Lower leg skin (tissue), 4 donors: ENCODE measurements around the gene HRH1. TPM values are rescaled to one million over a fixed set of nuclear protein-coding genes. Genes with fewer than 3 reads are reported as not detected.
A peak's percentile ranks its signal among the peaks of the same experiment; 100 is the strongest.
"Not testable (repeated sequence)": the region's sequence is repeated elsewhere in the genome, so short reads cannot be mapped to it uniquely, and the experiment has no call there.

Experiments
- DNase-seq, 2 donors: peaks; one replicate each; pipeline ENCODE4 v3.0.0-alpha.2; 2019; ENCODE audit warnings: low spot score in 2 of 2
- H3K4me3 ChIP-seq: fragments of 200-600 bp; sonication (generic); 2 replicates; pipeline ENCODE4 v1.5.1; 2017; ENCODE audit warnings: mild to moderate bottlenecking, low read depth; ENCODE audit not compliant: poor library complexity, severe bottlenecking
- POLR2A ChIP-seq, 2 donors: fragments of 450-650 bp; IDR thresholded peaks; one replicate each; pipeline ENCODE4 v1.6.1; 2016 to 2017; ENCODE audit warnings: antibody characterized with exemption in 2 of 2, mild to moderate bottlenecking in 1 of 2, moderate library complexity in 1 of 2
- WGBS, 2 donors: methylation state at CpG; one replicate each; pipeline ENCODE4 v1.1.5; 2018; 5-methylcytosine and 5-hydroxymethylcytosine counted together
- intact Hi-C: fragments of 100-400 bp; cut with DNase I; formaldehyde crosslinking; loops from one replicate; pipeline ENCODE4 v1.15.0; 2023; ENCODE audit warnings: low total_unique reads
- total RNA-seq, 4 donors: library from RNA; depleted of rRNA; stranded (reverse); fragments of >200 nt; gene quantifications; one replicate each; pipeline ENCODE4 v1.1.0, GENCODE V29; 2016
- TF ChIP-seq, protein P1 (sequence below), 3 donors: fragments of 450-650 bp; IDR thresholded peaks; one replicate each; pipeline ENCODE4 v1.5.1; 2016; ENCODE audit warnings: antibody characterized with exemption in 3 of 3, mild to moderate bottlenecking in 3 of 3, moderate library complexity in 2 of 3

The HRH1 gene
- total RNA-seq, result 10 to 100 TPM in 2 of 4 donors, 1 to 10 TPM in 2; 6.4 to 19.8 (median 10.1) TPM

- TF ChIP-seq, protein P1, sequence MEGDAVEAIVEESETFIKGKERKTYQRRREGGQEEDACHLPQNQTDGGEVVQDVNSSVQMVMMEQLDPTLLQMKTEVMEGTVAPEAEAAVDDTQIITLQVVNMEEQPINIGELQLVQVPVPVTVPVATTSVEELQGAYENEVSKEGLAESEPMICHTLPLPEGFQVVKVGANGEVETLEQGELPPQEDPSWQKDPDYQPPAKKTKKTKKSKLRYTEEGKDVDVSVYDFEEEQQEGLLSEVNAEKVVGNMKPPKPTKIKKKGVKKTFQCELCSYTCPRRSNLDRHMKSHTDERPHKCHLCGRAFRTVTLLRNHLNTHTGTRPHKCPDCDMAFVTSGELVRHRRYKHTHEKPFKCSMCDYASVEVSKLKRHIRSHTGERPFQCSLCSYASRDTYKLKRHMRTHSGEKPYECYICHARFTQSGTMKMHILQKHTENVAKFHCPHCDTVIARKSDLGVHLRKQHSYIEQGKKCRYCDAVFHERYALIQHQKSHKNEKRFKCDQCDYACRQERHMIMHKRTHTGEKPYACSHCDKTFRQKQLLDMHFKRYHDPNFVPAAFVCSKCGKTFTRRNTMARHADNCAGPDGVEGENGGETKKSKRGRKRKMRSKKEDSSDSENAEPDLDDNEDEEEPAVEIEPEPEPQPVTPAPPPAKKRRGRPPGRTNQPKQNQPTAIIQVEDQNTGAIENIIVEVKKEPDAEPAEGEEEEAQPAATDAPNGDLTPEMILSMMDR (IDR thresholded peaks at IDR 0.05), result no peak
- TF ChIP-seq POLR2A (IDR thresholded peaks at IDR 0.05), result no peak
- peak within 1 kb of the TSS; percentile 38 for H3K4me3 ChIP-seq
- DNase-seq, result no peak
- 2 to 3% methylated on average over 21 to 43 of the region's 98 CpGs for WGBS, 2 donors
- intact Hi-C loops, result loop anchor here (10.0 kb wide), 1 partner anchor 181 kb away; no protein-coding TSS in a partner anchor
Measured at GRCh38 chr3:11154036-11154952, at the start of gene HRH1. TSS of gene HRH1 (plus strand) at chr3:11154493. CDS start at chr3:11259038, 104,545 bp downstream.

DNA sequence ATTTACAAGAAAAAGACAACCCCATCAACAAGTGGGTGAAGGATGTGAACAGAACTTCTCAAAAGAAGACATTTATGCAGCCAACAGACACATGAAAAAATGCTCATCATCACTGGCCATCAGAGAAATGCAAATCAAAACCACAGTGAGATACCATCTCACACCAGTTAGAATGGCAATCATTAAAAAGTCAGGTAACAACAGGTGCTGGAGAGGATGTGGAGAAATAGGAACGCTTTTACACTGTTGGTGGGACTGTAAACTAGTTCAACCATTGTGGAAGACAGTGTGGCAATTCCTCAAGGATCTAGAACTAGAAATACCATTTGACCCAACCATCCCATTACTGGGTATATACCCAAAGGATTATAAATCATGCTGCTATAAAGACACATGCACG is 41.0 kb upstream of the HRH1 start:
- WGBS, 2 donors, result 95 to 100% methylated on average over 2 of the region's 2 CpGs
- intact Hi-C loops, H3K4me3 ChIP-seq, DNase-seq: not testable (repeated sequence)

DNA sequence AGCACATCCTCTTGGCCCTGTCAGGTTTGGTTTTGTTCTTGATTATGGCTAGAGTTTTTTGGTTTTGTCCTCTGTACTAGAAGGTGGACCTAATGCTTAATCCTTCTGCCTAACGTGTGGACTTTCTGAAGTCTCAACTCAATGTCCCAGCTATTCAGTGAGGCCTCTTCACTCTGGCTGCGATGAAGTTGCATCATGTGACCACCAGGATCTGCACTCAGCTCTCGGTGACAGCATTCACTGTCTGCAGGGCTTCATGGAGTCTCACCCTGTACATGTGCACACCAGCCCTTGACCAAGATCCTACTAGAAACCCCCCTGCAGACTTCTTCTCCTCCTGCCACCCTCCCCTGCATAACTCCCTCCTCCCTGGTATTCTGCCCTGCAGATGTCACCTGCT is 38.7 kb upstream of the HRH1 start:
- DNase-seq, result peak in 1 of 2 donors; percentile 21
- no peak overlapping the region for H3K4me3 ChIP-seq
- TF ChIP-seq POLR2A (IDR thresholded peaks at IDR 0.05), result no peak
- TF ChIP-seq, protein P1 (IDR thresholded peaks at IDR 0.05), result no peak
- WGBS, 2 donors, result 80 to 90% methylated on average over 3 of the region's 3 CpGs
- intact Hi-C loops, result no loop called here

GRCh38 chr3:11116336-11117059 is 37.8 kb upstream of the HRH1 start:
- intact Hi-C loops, result no loop called here
- WGBS, 2 donors, result 85 to 87% methylated on average over 8 of the region's 8 CpGs
- DNase-seq, result peak in 1 of 2 donors; percentile 64
- no peak for TF ChIP-seq POLR2A (IDR thresholded peaks at IDR 0.05)
- TF ChIP-seq, protein P1 (IDR thresholded peaks at IDR 0.05), result no peak
- no peak overlapping the region for H3K4me3 ChIP-seq

DNA sequence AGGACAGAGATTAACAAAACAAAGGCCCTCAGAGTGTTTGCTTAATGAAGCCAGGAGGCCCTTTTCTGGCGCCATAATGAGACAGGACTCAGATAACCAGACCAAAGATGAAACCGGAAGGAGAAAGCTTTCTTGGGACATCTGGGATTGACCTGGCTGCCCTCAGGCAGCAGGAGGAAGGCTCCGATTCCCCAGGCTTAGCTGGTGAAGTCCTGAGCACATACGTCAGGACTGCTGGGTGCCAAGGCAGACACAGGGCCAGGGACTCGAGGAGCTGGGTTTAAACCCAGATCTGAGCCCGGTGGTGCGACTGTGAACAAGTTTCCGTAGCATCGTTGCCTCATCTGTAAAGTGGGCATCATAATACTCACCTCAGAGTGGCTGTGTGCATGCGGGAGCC is 36.7 kb upstream of the HRH1 start:
- no peak overlapping the region for H3K4me3 ChIP-seq
- intact Hi-C loops, result no loop called here
- WGBS, 2 donors, result 71 to 85% methylated on average over 10 of the region's 10 CpGs
- no peak for TF ChIP-seq POLR2A (IDR thresholded peaks at IDR 0.05)
- TF ChIP-seq, protein P1 (IDR thresholded peaks at IDR 0.05), result no peak
- DNase-seq, result peak in 1 of 2 donors; percentile 75

GRCh38 chr3:11118181-11118682 is 36.1 kb upstream of the HRH1 start:
- intact Hi-C loops, result no loop called here
- TF ChIP-seq, protein P1 (IDR thresholded peaks at IDR 0.05), result no peak
- TF ChIP-seq POLR2A (IDR thresholded peaks at IDR 0.05), result no peak
- WGBS, 2 donors, result 60 to 75% methylated on average over 8 of the region's 8 CpGs
- no peak overlapping the region for H3K4me3 ChIP-seq
- peak in 1 of 2 donors; percentile 60 for DNase-seq
